Stimulated activated CD4-positive, alpha-beta T cell treated with anti-CD3 and anti-CD28 coated beads, Interleukin-1b, Interleukin-23, amount 100 ng/mL, for 1 hour (primary cell): ENCODE results near the gene LTBP2.
A peak's percentile ranks its signal among the peaks of the same experiment; 100 is the strongest.

ENCODE experiments used
- DNase-seq, 2 donors: peaks; one replicate each; pipeline ENCODE4 v3.0.0-alpha.2; 2020; ENCODE audit warnings: low read depth in 2 of 2

Gene LTBP2

DNA sequence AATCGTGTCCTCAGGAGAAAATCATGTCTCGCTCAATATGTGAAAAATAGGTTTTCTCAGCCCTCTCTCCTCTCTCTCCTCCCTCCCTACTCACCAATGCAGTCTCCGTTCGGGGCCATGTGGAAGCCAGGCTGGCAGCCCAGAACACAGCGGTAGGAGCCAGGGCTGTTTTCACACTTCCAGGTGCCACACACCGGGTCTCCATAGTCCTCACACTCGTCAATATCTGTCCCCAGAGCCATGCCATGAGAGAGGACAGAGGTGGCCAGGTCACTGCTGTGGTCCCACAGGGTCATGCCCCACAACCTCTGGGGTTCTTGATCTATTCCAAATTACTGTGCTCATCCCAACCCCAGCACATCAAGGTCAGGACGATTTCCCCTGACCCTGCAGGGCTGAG, 105.0 kb downstream of the LTBP2 start:
- DNase-seq: no peak

DNA sequence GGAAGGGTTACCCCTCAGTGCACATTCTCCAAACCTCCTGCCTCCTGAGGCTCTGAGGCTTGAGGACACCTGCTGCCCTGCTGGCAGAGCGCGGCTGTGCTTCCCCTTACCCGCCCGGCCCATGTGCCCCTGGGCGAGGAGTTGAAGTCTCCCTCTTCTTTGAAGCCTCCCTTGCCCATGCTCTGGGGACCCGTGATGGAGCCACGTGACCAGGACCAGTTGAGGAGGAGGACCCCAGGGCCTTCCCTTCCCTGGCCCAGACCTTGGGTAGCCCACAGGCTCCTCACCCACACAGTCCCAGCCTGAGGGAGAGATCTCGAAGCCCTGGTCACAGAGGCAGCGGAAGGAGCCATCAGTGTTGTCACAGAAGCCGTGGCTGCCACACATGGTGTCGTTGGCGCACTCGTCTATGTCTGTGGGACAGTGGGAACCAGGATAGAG, 105.6 kb downstream of the LTBP2 start:
- DNase-seq: no peak

DNA sequence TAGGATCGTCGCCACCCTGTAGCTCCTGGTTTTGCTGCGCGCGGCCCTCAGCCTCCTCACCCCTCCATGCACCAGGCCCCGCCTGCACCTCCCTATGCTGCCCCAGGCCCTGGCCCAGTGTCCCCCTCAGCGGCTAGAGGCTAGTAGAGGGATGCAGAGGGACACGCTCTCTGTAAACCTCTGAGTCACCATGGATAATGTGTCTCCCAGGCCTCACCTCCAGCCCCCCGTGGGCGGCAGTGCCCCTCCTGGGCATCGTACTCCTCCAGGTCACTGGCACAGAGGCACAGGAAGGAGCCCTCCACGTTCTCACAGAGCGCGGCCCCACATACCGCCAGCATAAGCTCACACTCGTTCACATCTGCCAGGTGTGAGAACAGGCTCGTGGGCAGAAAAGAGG, 106.2 kb downstream of the LTBP2 start:
- DNase-seq: no peak

DNA sequence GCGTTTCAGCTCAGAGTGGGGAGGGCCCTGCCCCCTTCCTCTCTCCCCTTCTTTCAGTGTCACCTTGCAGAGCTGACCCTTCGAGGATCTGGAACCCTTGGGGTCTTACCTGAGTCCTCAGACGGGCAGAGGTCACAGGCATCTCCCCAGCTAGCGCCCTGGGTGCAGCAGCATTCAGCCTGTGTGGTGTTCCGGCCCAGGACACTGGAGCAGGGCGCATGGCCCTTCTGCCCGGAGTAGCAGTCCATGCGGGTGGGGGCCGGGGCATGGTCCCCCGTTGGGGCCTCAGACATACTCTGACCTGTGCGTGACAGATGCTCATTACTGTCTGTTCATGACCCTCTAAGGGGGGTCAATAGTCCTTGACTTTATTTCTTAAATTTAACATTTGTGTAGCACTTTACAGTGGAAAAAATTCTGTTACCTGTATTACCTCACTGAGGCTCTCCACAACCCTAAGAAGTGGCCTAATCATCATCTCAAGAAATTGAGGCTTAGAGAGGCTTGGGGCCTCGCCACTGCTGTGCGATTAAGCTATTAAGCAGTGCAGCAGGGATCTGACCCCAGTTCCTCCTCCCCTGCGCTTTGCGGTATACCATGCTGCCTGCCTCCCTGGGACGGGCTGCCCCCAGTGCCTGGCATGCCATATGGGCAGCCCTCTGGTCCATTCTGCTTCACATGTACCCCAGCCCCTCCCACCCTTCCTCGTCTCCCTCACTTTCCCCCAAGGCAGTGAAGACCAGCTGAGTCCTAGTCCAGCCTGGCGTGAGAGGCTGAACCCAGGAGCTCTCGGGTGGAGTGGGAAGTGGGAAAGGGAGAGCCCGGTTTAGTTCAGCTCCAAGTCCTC, 106.9 kb downstream of the LTBP2 start:
- DNase-seq: no peak

DNA sequence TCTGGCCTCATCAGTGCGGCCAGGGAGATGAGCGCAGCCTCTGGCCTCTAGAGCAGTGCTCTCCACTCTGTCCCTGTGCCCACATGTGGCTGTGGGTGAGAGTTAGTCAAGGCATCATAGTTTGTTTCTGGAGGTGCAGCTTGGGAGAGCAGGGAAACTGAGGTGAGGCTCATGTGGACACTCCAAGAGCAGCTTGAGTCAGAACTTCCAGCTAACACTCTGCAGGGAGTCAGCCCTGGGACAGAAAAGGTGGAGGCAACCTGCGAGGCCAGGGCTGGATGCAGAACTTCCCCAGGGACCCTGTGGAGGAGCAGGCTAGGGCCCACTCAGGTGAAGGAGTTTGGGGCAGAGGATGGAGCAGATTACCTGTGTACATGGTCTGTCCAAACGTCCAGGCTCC, 107.6 kb downstream of the LTBP2 start:
- no peak for DNase-seq

DNA sequence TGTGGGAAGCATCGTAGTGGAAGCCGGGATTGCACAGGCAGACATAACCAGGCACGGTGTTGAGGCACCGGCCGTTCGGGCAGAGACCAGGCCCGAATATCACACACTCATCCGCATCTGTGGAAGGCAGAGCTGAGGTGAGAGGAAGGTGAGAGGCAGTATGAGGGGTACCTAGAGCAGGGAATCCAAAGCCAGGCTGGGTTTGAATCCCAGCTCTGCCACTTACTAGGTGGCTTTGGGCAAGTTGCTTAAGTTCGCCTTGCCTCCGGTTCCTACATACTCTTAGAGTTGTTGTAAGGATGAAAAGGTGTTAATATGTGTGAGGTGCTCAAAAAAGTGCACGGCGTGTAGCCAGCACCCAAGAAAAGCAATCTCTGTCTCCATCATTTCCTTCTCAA, 108.1 kb downstream of the LTBP2 start:
- no peak for DNase-seq

DNA sequence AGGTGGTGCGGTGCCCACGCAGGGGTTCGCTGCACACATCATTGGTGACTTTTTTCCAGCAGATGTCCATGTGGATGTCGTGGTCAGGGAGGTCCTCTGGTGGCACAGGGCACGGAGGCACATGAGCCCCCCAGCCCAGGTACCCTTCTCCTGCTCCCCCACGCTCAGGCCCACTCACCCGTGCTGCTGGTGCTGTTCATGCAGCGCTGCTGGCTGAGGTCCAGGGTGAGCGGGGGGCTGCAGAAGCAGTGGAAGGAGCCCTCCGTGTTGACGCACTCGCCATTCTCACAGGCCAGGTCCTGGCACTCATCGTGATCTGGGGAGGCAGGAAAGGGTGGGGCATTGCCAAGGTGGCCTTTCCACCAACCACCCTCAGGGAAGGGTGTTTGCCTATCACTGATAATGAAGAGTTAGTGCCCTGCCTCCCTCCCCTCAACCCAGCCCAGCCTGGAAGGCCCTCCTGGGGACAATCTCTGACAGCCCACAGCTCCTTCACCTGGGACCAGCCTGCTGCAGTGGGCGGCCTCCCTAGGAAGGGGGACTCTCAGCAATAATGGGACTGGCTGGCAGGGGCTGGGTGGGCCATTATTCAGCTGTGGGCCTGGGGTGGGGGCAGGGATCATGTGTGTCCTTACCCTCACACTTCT, 108.6 kb downstream of the LTBP2 start:
- no peak for DNase-seq

DNA sequence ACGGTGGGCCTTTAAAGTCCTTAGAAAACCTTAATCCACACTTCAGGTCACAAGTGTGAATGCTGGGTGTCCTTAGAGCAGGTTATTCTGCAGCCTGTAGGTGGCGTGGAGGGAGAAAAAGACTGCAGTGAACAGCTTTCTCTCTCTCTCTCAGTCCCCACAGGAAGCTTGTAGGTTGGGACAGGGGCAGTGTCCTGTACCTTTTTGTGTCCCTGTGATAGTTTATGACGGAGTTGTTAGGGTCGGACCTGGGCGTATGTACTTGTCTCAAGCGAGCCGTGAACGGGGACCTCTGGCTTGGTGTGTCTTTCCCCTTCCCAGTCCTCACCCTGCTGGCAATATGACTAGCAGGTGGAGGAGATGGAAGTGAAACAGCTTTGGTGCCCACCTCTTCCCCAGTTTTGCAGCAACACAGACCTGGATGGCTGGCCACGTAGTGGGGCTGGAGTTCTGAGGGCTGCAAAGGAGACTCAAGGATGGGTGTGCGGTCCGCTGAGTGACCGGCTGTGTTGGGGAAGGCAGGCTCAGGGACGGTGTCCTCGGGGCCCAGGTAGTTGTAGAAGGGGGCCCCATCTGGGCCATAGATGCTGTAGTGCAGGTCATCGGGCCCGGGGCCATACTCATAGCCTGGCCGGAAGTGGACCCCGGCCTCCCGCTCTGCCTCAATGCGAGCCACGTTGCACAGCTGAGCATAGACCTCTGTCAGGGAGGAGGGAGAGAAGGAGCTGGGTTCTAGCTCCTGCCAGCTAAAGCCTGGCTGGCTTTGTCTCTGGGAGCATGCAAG, 109.6 kb downstream of the LTBP2 start:
- no peak for DNase-seq

DNA sequence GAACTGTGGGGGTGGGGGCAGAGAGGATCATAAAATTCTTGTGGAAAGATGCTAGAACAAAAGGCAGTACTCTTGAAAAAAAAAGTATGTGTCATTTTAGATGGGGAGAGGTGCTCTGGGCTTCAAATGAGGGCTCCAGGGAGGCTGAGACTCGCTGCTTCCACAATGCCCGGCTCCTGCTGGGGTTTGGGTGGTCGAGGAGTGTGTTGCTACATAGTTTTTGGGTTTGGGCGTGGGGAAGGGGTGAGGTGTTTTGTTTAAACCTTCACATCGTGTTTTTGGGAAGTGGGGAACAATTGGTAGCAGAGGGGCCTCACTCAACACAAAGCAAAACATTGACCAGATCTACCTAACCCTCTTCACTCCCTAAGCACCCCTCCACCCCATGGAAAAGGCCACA, 110.3 kb downstream of the LTBP2 start:
- DNase-seq: no peak

DNA sequence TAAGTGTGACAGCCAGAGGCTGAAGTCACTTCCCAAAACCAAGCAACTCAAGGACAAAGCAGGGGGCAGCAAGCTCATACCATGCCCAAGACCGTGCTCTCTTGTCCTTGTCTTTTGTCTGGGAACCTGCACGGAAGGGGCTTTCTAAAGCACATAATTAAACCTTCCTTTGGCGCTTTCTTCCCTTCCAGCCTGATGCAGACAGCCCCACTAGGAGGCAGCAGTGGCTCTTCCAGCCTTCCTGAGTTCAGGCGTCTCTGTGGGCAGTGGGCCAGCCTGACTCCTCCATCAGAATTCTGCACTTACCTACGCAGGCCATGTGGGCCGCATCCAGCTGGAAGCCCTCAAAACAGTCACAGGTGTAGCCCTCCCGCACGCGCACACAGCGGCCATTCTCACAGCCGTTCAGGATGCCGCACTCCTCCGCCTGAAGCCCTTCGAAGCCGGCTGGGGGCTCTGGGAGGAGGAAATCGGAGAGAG, 110.9 kb downstream of the LTBP2 start:
- no peak for DNase-seq

DNA sequence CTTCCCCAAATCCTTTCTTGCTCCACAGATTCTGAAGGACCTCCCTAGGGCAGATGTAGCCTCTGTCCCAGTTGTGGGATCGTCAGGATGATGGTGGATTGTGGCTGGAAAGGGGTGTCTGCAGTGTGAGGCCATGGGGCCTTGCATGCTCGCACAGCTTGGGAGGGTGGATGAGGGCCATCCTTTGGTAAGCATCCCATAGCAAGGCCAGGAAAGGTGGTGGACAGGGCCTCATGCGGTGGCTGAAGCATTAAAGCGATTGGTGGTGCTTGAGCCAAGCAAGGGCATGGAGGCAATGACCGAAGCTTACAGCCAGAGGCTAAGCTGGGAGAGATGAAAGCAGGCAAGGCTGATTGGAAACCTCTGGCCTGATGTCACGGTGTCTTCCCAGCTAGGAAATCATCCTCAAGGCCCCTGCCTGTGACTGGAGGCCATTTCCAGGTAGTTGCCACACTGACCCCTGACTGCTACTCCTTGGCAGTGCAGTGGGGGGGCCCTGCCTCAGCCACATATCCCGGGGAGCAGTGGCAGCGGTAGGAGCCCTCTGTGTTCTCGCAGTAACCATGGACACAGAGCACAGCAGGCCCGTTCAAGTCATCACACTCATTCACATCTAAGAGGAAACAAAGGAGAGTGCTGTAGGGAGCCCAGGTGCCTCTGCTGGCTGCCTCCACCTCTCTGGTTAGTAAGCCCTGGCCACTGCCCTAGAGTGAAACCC, 111.5 kb downstream of the LTBP2 start:
- DNase-seq: no peak

DNA sequence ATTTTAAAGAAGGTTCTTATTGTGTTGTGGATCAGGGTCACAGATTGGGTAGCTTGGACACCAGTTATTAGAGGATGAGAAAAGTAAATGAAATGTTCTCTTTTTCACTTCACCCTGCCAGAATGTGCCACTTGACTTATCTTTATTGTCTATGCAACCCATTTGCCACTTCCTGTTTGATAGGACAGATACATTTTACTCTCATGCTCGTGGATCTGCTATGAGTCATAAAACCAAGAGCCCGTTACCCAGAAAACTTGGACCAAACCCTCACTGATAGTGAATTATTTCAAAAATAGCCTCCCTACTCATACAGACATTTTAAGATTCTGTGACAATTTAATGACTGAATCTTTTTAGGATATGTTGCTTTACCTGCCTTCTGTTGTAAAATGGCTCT, 116.7 kb downstream of the LTBP2 start:
- no peak for DNase-seq

DNA sequence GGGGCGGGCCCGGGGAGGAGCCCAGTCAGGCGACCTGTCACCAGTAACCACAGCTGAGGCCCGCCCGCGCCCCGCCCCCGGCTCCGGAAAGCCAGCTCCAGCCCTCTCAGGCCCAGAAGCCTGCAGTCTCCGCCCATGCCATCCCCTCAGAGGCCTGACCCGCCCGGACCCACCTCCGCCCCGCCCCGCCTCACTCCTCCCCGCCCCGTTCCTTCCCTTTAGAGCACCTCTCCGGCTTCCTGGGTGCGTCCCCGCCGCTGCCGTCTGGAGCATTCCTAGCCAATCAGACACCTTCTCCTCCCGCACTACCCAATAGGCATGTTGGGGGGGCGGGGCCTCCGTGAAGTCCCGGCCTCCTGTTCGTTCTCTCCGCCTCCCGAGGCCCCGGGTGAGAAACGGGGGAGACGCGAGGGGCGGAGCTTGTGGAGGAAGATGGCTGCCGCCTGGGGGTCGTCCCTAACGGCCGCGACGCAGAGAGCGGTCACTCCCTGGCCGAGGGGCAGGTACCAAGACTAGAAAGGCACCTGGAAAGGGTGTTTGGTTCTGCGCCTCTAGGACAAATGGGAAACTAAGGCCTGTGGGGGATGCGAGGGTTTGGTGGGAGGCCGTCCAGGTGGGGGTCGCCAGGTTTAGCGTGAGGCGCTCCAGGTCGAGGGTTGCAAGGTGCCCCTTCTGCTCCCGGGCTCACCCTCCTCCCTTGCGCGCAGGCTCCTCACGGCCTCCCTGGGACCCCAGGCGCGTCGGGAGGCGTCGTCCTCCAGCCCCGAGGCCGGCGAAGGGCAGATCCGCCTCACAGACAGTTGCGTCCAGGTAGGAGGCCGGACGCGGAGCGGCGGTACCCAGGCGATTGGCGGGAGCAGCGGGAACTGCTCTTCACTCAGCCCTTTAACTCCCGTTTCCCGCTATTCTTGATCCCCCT, 118.4 kb downstream of the LTBP2 start, which contains the start of gene ISCA2:
TSS of gene ISCA2 (plus strand) at position 423 of the 919 bp plus-strand sequence. CDS start at position 433, 10 bp downstream.
- DNase-seq: peak; percentile 98 to 99

DNA sequence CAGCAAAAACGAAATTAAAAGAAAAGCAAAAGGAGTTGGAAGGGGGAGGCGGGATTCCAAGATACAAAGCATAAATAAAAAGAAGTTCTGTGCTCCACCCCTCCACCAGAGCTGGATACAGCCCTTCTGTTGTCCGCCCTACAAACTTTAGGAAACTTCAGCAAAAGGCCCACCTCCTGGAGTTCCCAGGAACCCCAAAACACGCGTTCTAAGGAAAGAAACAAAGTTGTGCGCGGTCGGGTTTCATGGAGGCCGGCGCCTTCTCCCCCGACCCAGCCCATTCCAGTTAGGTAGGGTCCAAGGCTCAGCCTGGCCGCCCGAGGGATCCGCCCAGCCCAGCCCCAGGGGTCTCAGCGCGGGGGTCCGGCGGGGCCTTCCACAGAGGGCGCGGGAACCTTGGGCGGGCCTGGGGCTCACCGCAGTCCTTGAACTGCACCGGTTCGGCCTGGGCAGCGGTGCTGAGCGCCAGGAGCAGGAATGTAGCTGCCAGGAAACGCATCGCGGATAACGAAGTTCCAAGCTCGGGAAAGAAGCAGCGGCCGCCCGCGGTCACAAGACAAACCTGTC, 119.2 kb downstream of the LTBP2 start, which contains the start of gene NPC2:
TSS of gene NPC2 (minus strand) at position 530 of the 567 bp plus-strand sequence. CDS start at position 499, 31 bp downstream.
- no peak for DNase-seq

DNA sequence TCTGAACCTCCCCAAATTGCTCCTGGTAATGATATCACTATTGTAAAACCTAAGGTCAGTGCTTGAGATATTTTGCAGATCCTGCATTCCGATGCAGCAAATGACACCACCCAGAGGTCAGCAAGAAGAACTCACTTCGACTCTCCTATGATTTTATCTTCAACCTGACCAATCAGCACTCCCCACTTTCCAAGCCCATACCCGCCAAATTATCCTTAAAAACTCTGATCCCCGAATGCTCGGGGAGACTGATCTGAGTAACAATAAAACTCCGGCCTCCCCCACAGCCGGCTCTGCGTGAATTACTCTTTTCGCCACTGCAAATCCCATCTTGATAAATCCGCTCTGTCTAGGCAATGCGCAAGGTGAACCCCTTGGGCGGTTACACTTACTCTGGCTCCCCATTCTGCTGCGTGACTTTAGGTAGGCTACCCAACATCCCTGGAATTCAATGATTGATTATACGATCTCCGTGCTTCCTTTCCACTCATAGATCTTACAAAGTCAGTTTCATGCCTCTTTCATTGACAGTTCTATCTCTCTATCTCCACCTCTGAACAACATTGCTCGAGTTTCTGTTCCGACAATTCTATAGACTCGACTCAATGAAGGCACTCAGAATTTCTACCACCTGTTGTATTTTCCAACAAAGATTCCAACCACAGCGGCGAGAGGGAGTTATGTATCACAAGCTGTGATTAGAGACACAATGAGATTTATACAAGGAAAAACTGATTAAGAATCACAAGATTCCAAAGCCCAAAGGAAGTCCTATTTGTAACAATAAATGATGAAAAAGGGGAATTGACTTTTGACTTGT, 119.9 kb downstream of the LTBP2 start:
- DNase-seq: no peak

DNA sequence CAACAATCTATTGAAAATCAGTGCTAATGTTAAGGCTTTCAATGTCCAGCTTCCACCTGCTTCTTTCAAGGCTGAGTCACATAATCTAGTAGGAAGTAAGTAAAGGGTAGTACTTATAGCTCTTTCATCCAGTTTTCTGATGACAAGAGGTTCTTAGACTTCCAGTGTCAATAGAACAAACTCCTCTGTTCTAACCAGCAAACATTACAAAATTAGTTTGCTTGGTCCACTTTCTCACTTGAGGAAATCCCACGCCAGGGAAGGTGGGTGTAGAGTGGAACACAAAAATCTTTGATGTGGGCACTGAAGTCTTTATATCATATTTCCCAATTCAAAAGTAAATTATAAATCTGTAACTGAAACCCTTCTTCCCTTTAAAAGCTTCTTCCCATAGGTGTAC, 121.6 kb downstream of the LTBP2 start:
- DNase-seq: no peak

DNA sequence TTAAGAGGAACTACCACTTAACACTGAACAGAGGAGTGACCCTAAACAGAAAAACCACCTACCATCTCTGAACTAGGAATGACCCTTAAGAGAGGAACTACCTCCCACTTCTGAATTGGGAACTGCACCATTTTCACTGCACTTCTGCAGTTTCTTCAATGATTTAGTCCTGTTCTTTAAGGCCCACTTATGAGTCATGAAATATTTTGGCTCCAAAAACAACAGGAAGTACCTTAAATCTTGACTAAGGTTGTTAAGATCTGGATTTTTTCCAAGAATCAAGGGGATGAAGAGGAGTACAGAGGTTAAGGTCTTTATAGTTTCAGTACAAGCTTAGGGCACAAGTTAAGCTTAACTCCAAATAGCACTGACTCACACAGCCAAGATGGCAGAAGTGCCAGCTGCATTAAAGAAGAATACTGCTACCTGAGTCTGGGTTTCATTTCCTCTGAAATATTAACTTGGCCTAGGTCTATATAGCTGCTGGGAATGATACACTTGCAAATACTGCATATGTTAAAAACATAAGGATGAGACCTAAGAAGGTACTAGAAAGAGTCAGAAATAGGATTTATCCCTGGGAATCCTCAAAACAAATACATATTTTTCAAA, 123.1 kb downstream of the LTBP2 start:
- DNase-seq: no peak

DNA sequence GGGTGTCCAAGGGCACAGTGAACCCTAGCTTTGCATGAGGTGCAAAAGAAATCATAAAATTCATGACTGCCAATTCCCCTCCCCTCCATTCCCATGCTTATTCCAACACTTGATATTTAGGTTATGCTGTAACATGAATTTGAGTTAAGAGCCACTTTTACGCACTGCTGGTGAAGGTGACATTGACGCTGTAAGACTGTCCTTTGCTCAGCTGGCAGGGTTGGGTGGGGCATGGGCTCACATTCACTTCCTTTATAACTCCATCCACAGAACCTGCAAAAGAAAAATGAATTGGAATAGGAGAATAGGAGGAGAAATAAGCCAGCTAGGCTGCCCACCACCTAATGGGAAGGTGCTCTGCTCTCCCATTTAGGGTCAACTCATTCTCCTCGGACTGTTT, 125.9 kb downstream of the LTBP2 start:
- DNase-seq: no peak

DNA sequence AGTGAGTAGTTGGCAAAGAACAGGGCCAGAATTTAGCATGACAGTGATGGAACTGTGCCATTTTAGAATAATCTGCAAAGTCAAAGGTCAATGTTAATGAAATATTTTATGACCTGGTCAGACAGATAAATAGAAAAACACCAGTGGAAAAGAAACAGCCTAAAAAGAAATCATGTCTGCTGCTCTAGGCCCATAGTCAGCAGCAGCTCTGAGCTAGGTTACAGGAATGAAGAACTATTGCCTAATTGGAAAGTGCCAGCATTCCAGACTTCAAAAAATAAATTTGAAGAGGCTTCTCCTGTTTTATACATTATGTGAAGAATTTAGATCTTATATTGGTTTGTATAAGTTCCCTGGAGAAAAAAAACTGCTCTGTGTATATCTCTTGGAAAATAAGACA, 128.7 kb downstream of the LTBP2 start:
- DNase-seq: no peak
